ENCODE data around the gene ACTA1. TPM values are rescaled to one million over a fixed set of nuclear protein-coding genes. Genes with fewer than 3 reads are reported as not detected.
"Not testable (repeated sequence)": the region's sequence is repeated elsewhere in the genome, so short reads cannot be mapped to it uniquely, and the experiment has no call there.

ACTA1 gene
- total RNA-seq, 5 donors from 2014 or later (not counting 1 experiment from before 2014, with no cell fraction given): 0.32 TPM; not detected in 4

DNA sequence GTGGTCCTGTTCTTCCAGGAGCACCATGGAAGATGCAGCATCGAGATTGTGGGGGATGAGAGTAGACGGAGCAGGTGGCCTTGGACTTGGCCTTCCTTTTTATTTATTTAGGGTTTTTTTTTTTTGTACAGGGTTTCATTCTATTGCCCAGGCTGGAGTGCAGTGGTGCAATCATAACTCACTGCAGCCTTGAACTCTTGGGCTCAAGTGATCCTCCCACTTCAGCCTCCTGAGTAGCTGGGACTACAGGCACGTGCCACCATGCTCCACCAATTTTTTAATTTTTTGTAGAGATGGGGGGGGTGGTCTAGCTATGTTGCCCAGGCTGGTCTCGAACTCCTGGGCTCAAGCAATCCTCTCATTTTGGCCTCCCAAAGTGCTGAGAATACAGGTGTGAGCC is 31.6 kb downstream of the ACTA1 start:
- peaks cover 9 to 40% of the 10 kb centered on the region in 2 experiments for H3K27me3 ChIP-seq (replicated peaks in 1 of 2; ENCODE audit: control insufficient read depth in 2 of 2, extremely low read depth in 1 of 2, insufficient read depth in 2 of 2, low read length in 1 of 2)
- H3K4me1 Mint-ChIP-seq; ATAC-seq (replicated peaks in 1 of 4); DNase-seq; H3K4me3 Mint-ChIP-seq; H3K27ac ChIP-seq (ENCODE audit: low read length); H3K4me3 ChIP-seq (ENCODE audit: control insufficient read depth in 1 of 2, extremely low read depth in 1 of 2, low read length in 1 of 2); POLR2A ChIA-PET; H3K27ac Mint-ChIP-seq; H3K36me3 Mint-ChIP-seq; H3K36me3 ChIP-seq (ENCODE audit: control insufficient read depth in 2 of 2, extremely low read depth in 1 of 2, insufficient read depth in 1 of 2, low read length in 1 of 2); H3K4me1 ChIP-seq (ENCODE audit: control insufficient read depth in 1 of 2, extremely low read depth in 1 of 2, insufficient read depth in 2 of 2, low read length in 2 of 2); CTCF ChIA-PET; H3K9me3 ChIP-seq; H3K9me3 Mint-ChIP-seq: not testable (repeated sequence)
- peaks cover 27 to 58% of the 10 kb centered on the region in 2 donors for H3K27me3 Mint-ChIP-seq
- 70% methylated on average over 2 of the region's 4 CpGs for WGBS (ENCODE audit: insufficient coverage)

DNA sequence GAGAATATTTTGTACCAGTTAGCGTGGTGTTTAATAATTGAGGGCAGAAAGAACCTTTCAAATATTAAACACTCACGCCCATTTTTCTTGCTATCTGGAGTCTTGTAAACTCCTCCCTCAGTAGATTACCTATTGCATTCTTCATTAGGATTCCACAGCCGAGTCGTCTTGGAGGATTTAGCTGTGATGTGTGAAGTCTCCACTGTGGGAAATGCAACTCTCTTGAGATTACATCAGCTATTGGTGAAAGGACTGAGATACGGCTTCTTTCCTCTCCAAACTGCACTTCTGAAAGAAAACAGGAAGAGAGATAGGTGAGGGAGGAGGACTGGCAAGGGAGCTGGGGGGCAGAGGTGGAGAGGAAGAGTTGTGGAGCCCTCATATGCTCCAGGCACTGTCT is 36.1 kb downstream of the ACTA1 start:
- CTCF ChIA-PET: no interaction called here
- Histone ChIP-seq H3K27me3 (replicated peaks in 1 of 2; ENCODE audit: control insufficient read depth in 2 of 2, extremely low read depth in 1 of 2, insufficient read depth in 2 of 2, low read length in 1 of 2) (peaks cover 3 to 27% of the 10 kb centered on the region in 2 experiments), H3K9me3 (no peaks in the 10 kb centered on the region), H3K36me3 (ENCODE audit: control insufficient read depth in 2 of 2, extremely low read depth in 1 of 2, insufficient read depth in 1 of 2, low read length in 1 of 2) (no peaks in the 10 kb centered on the region), H3K27ac (ENCODE audit: low read length) (no peak overlapping the region), H3K4me1 (ENCODE audit: control insufficient read depth in 1 of 2, extremely low read depth in 1 of 2, insufficient read depth in 2 of 2, low read length in 2 of 2) (no peaks in the 10 kb centered on the region), H3K4me3 (ENCODE audit: control insufficient read depth in 1 of 2, extremely low read depth in 1 of 2, low read length in 1 of 2) (no peak overlapping the region)
- Mint-ChIP-seq H3K27ac (no peak overlapping the region), H3K4me3 (no peak overlapping the region), H3K4me1 (no peaks in the 10 kb centered on the region), H3K9me3 (no peaks in the 10 kb centered on the region), H3K36me3 (no peaks in the 10 kb centered on the region), H3K27me3 (peaks cover 24 to 43% of the 10 kb centered on the region in 2 donors)
- ATAC-seq (replicated peaks in 1 of 4) (no peak), DNase-seq (no peak)
- POLR2A ChIA-PET: no interaction called here
- no CpG with 5 or more reads among the region's 5 CpGs for WGBS (ENCODE audit: insufficient coverage)

DNA sequence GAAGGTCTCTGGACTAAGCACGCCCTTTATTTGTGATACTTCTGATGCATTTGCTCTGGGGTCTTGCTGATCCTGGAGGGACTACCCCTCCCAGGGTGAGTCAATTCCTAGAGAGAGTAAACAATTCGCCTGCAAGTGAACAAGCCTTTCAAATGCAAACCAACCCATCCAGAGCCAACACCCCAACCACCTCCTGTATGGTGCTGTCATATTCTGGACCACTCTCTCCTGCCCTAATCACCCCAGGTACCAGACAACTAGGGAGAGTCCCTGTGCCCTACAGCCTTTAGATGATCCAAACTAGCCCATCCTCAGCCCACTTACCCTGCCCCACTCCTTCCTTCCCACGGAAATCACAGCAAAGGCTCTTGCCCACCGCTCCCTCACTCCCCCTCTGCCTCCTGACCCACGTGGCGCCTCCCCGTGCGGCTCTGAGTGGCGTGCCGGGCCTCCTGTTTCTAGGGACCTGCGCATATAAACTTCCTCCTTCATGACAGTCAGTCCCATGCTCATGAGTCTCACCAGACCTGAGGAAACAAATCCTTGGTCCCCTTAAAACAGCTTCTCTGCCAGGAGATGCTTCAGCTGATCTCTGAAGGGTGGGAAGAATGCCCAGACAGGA is 37.2 kb downstream of the ACTA1 start:
- Histone ChIP-seq H3K36me3 (ENCODE audit: control insufficient read depth in 2 of 2, extremely low read depth in 1 of 2, insufficient read depth in 1 of 2, low read length in 1 of 2) (no peaks in the 10 kb centered on the region), H3K27me3 (replicated peaks in 1 of 2; ENCODE audit: control insufficient read depth in 2 of 2, extremely low read depth in 1 of 2, insufficient read depth in 2 of 2, low read length in 1 of 2) (peaks cover under 1 to 27% of the 10 kb centered on the region in 2 experiments), H3K9me3 (no peaks in the 10 kb centered on the region), H3K27ac (ENCODE audit: low read length) (no peak overlapping the region), H3K4me3 (ENCODE audit: control insufficient read depth in 1 of 2, extremely low read depth in 1 of 2, low read length in 1 of 2) (no peak overlapping the region), H3K4me1 (ENCODE audit: control insufficient read depth in 1 of 2, extremely low read depth in 1 of 2, insufficient read depth in 2 of 2, low read length in 2 of 2) (no peaks in the 10 kb centered on the region)
- no peak overlapping the region for H3K4me3 Mint-ChIP-seq
- ChIA-PET POLR2A (no interaction called here), CTCF (no interaction called here)
- DNase-seq: no peak
- no peaks in the 10 kb centered on the region for H3K4me1 Mint-ChIP-seq
- H3K27ac Mint-ChIP-seq: no peak overlapping the region
- no peak for ATAC-seq (replicated peaks in 1 of 4)
- 42% methylated on average over 10 of the region's 11 CpGs for WGBS (ENCODE audit: insufficient coverage)
- H3K27me3 Mint-ChIP-seq: peaks cover 23 to 45% of the 10 kb centered on the region in 2 donors
- no peaks in the 10 kb centered on the region for H3K9me3 Mint-ChIP-seq
- H3K36me3 Mint-ChIP-seq: no peaks in the 10 kb centered on the region

DNA sequence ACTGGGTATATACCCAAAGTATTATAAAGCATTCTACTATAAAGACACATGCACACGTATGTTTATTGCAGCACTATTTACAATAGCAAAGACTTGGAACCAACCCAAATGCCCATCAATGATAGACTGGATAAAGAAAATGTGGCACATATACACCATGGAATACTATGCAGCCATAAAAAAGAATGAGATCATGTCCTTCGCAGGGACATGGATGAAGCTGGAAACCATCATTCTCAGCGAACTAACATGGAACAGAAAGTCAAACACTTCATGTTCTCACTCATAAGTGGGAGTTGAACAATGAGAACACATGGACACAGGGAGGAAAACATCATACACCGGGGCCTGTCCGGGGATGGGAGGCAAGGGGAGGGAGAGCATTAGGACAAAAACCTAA is 39.4 kb downstream of the ACTA1 start:
- not testable (repeated sequence) for H3K9me3 Mint-ChIP-seq
- no CpG with 5 or more reads among the region's 5 CpGs for WGBS (ENCODE audit: insufficient coverage)

DNA sequence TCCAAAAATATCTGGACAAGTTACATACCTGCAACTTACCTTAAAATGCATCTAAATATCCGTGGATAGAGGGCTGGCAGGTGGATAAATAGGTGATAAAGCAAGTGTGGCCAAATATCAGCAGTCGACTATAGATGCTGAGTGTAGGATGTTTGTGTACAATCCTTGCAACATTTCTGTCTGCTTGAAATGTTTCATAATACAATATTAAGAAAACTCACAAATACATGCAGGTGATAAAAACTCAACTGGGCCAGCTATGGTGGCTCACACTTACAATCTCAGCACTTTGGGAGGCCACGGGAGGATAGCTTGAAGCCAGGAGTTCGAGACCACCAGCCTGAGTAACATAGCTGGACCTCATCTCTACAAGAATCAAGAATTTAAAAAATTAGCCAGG is 41.0 kb downstream of the ACTA1 start:
- no peaks in the 10 kb centered on the region for H3K4me1 ChIP-seq (ENCODE audit: control insufficient read depth in 1 of 2, extremely low read depth in 1 of 2, insufficient read depth in 2 of 2, low read length in 2 of 2)
- no peak overlapping the region for H3K4me3 ChIP-seq (ENCODE audit: control insufficient read depth in 1 of 2, extremely low read depth in 1 of 2, low read length in 1 of 2)
- no peaks in the 10 kb centered on the region for H3K9me3 ChIP-seq
- H3K9me3 Mint-ChIP-seq: no peaks in the 10 kb centered on the region
- WGBS (ENCODE audit: insufficient coverage): 100% methylated on average over 1 of the region's 4 CpGs
- no peak overlapping the region for H3K4me3 Mint-ChIP-seq
- peaks cover 26 to 29% of the 10 kb centered on the region in 2 donors for H3K27me3 Mint-ChIP-seq
- peaks cover 0 to 21% of the 10 kb centered on the region in 2 experiments for H3K27me3 ChIP-seq (replicated peaks in 1 of 2; ENCODE audit: control insufficient read depth in 2 of 2, extremely low read depth in 1 of 2, insufficient read depth in 2 of 2, low read length in 1 of 2)
- ChIA-PET POLR2A (no interaction called here), CTCF (no interaction called here)
- ATAC-seq (replicated peaks in 1 of 4): no peak
- no peak overlapping the region for H3K27ac ChIP-seq (ENCODE audit: low read length)
- no peak overlapping the region for H3K27ac Mint-ChIP-seq
- no peaks in the 10 kb centered on the region for H3K4me1 Mint-ChIP-seq
- no peaks in the 10 kb centered on the region for H3K36me3 ChIP-seq (ENCODE audit: control insufficient read depth in 2 of 2, extremely low read depth in 1 of 2, insufficient read depth in 1 of 2, low read length in 1 of 2)
- DNase-seq: no peak
- H3K36me3 Mint-ChIP-seq: no peaks in the 10 kb centered on the region

More for the DNA sequence above, 39.4 kb downstream of the ACTA1 start:
- ATAC-seq (replicated peaks in 1 of 4); DNase-seq; H3K4me3 Mint-ChIP-seq; H3K4me1 Mint-ChIP-seq; POLR2A ChIA-PET; H3K4me1 ChIP-seq (ENCODE audit: control insufficient read depth in 1 of 2, extremely low read depth in 1 of 2, insufficient read depth in 2 of 2, low read length in 2 of 2); H3K27ac ChIP-seq (ENCODE audit: low read length); H3K9me3 ChIP-seq; CTCF ChIA-PET; H3K27ac Mint-ChIP-seq; H3K4me3 ChIP-seq (ENCODE audit: control insufficient read depth in 1 of 2, extremely low read depth in 1 of 2, low read length in 1 of 2); H3K36me3 ChIP-seq (ENCODE audit: control insufficient read depth in 2 of 2, extremely low read depth in 1 of 2, insufficient read depth in 1 of 2, low read length in 1 of 2); H3K36me3 Mint-ChIP-seq: not testable (repeated sequence)
- H3K27me3 ChIP-seq (replicated peaks in 1 of 2; ENCODE audit: control insufficient read depth in 2 of 2, extremely low read depth in 1 of 2, insufficient read depth in 2 of 2, low read length in 1 of 2): peaks cover 0 to 24% of the 10 kb centered on the region in 2 experiments
- H3K27me3 Mint-ChIP-seq: peaks cover 26 to 36% of the 10 kb centered on the region in 2 donors

DNA sequence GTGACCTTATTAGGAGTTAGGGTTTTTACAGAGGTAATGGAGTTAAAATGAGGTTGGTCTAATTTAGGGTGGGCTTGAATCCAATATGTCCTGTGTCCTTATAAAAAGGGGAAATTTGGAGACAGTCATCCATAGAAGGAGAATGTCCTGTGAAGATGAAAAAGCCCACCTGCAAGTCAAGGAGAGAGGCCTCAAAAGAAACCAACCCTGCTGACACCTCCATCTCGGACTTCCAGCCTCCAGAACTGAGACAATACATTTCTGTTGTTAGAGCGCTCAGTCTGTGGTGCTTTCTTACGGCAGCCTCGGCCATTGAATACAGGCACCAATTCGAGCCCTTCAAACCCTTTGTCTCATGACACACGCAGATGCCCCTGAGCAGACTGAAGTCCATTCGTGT is 43.8 kb downstream of the ACTA1 start:
- Mint-ChIP-seq H3K9me3 (no peaks in the 10 kb centered on the region), H3K4me1 (no peaks in the 10 kb centered on the region), H3K4me3 (no peak overlapping the region), H3K27ac (no peak overlapping the region), H3K27me3 (peaks cover 25 to 26% of the 10 kb centered on the region in 2 donors), H3K36me3 (no peaks in the 10 kb centered on the region)
- Histone ChIP-seq H3K27me3 (replicated peaks in 1 of 2; ENCODE audit: control insufficient read depth in 2 of 2, extremely low read depth in 1 of 2, insufficient read depth in 2 of 2, low read length in 1 of 2) (peaks cover 0 to 13% of the 10 kb centered on the region in 2 experiments), H3K36me3 (ENCODE audit: control insufficient read depth in 2 of 2, extremely low read depth in 1 of 2, insufficient read depth in 1 of 2, low read length in 1 of 2) (no peaks in the 10 kb centered on the region), H3K27ac (ENCODE audit: low read length) (no peak overlapping the region), H3K4me1 (ENCODE audit: control insufficient read depth in 1 of 2, extremely low read depth in 1 of 2, insufficient read depth in 2 of 2, low read length in 2 of 2) (no peaks in the 10 kb centered on the region), H3K4me3 (ENCODE audit: control insufficient read depth in 1 of 2, extremely low read depth in 1 of 2, low read length in 1 of 2) (no peak overlapping the region), H3K9me3 (no peaks in the 10 kb centered on the region)
- ATAC-seq (replicated peaks in 1 of 4) (no peak), DNase-seq (no peak)
- POLR2A ChIA-PET: no interaction called here
- CTCF ChIA-PET: no interaction called here
- WGBS (ENCODE audit: insufficient coverage): 100% methylated on average over 3 of the region's 7 CpGs
